Measurements from ENCODE around the gene ZSCAN5B. TPM values are rescaled to one million over a fixed set of nuclear protein-coding genes. Genes with fewer than 3 reads are reported as not detected.

The ZSCAN5B gene
- total RNA-seq, 2 experiments from 2014 or later = not detected

DNA sequence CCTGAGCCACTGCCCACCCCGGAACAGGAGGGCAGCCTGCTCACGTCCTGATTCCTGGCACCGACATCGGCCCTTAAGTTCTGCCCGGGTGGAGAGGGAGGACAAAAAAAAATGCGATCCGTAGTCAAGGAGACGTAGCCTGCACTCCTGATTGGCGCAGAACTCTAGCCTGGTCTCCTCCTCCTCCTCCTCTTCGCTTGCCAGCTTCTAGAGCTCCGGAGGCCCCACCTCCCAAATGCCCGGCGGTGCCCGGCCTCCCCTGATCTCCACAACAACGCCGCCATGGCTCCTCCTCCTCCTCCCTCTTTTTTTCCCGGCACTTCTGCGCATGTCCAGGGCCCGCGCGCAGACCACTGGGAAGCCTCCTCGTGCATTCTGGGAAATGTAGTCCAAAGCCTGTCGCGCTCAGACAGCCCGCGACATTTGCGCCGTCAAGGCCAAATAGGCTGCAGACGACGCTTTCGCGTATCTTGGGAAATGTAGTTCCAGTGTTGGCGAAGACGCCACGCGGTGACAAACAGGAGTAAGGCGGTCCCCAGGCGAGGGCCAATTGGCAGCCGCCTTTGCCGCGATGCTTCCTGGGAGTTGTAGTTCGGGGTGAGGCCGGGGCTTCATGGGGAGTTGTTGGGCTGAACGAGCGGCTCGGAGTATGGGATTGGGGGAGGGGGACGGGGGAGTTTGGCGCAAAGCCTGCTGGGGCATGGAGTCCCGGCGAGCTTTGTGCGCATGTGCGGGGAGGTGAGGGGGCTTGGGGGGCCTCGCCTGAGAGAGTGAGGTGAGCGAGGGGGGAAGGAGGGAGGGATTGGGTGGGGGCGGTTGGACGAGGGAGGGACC lies 56.8 kb downstream of the ZSCAN5B start, which contains the start of gene ZNF444:
TSS of gene ZNF444 (plus strand) at position 705 of the 834 bp plus-strand sequence. CDS start 5,625 bp downstream, outside the sequence.
- POLR2A ChIA-PET = interaction anchor here (0.6 to 2.6 kb wide), 4 partner anchors 20 to 507 kb away, joined by 3 to 11 read pairs (median 4); partner anchors contain the start of gene ZNF787

DNA sequence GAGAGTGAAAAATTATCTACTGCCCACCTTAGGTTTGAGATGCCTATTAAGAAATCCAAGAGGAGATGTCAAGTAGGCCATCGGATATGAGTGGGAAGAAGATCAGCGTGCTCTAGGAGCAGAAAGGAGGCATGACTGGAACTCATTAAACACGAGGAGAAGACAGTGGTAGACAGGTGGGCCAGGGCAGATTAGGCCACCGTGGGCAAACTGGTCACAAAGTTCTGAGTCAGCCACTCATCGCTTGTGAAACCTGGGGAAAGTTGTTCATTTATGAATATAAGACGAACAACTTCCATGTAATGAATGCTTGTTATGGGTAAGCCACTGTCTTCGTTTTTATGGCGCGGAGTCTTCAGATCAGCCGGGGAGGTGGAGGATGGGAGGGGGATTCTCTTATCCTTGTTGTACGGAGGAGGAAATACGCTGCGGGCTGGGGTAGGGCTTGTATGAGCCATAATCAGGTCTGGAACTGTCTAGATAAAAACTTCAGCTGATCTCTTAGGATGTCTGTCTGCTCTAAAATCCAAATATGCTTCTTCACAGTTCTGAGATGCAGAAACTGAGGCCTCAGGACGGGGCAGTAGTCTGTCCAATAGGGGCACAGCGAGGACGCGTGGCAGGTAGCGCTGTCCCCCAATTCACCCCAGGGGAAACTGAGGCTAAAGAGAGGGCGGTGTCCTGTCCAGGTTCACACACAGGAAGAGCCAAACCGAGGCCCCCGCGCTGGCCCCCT lies 57.6 kb downstream of the ZSCAN5B start:
- intact Hi-C loops (cut with micrococcal nuclease) = loop anchor here (1.0 to 5.0 kb wide), 3 partner anchors 19 to 252 kb away; partner anchors contain the start of genes ZNF582 and ZNF787
- peaks cover 31% of the 10 kb centered on the region for H3K4me1 Mint-ChIP-seq (ENCODE audit: low read depth)
- H3K9me3 Mint-ChIP-seq = no peaks in the 10 kb centered on the region
- no peaks in the 10 kb centered on the region for H3K36me3 Mint-ChIP-seq
- DNase-seq = peak; percentile 44
- no peaks in the 10 kb centered on the region for H3K27me3 Mint-ChIP-seq
- POLR2A ChIA-PET = interaction anchor here (0.7 to 2.6 kb wide), 3 partner anchors 19 to 506 kb away, joined by 3 to 11 read pairs (median 4); partner anchors contain the start of gene ZNF787
- peak overlapping the region; percentile 92 for H3K4me3 Mint-ChIP-seq
- CTCF ChIA-PET = interaction anchor here (1.3 kb wide), 1 partner anchor 19 kb away, joined by 3 read pairs; the partner anchor contains the start of gene ZNF787
- peak overlapping the region; percentile 95 for H3K27ac Mint-ChIP-seq

More for the DNA sequence above, 56.8 kb downstream of the ZSCAN5B start, which contains the start of gene ZNF444:
- Mint-ChIP-seq H3K4me1 (ENCODE audit: low read depth) (peaks cover 31% of the 10 kb centered on the region), H3K27ac (peak within 1 kb of the TSS; percentile 95), H3K9me3 (no peaks in the 10 kb centered on the region), H3K4me3 (peak within 1 kb of the TSS; percentile 92), H3K27me3 (no peaks in the 10 kb centered on the region), H3K36me3 (no peaks in the 10 kb centered on the region)
- intact Hi-C loops (cut with micrococcal nuclease) = loop anchor here (1.0 to 5.0 kb wide), 4 partner anchors 19 to 252 kb away; partner anchors contain the start of genes ZNF582 and ZNF787
- peak; percentile 99 for DNase-seq
- CTCF ChIA-PET = interaction anchor here (0.6 to 1.3 kb wide), 2 partner anchors 20 to 31 kb away, joined by 3 to 5 read pairs; partner anchors contain the start of gene ZNF787

Other genes with a start within 250 kb of the ZSCAN5B start
- gene NLRP8, start 250.0 kb downstream of the ZSCAN5B start, total RNA-seq = not detected
- gene NLRP5, start 211.0 kb downstream of the ZSCAN5B start, total RNA-seq = not detected
- 10 to 100 TPM; 25.3 to 25.5 TPM for gene ZNF787, start 76.5 kb downstream of the ZSCAN5B start, total RNA-seq
- gene ZNF444, start 56.5 kb downstream of the ZSCAN5B start, total RNA-seq = 10 to 100 TPM; 23.1 to 26.1 TPM
- not detected for gene GALP, start 21.8 kb downstream of the ZSCAN5B start, total RNA-seq
- gene ZSCAN5C, start 4.5 kb upstream of the ZSCAN5B start, total RNA-seq = not detected
- not detected for gene EDDM13, start 75.0 kb upstream of the ZSCAN5B start, total RNA-seq
- gene ZSCAN5A, start 117.1 kb upstream of the ZSCAN5B start, total RNA-seq = 1 to 10 TPM; 4.5 to 5.2 TPM
- under 1 TPM; 0.58 to 0.71 TPM for gene ZNF582, start 195.8 kb upstream of the ZSCAN5B start, total RNA-seq
- gene ZNF583, start 206.5 kb upstream of the ZSCAN5B start, total RNA-seq = 1 to 10 TPM; 1.6 to 1.8 TPM

Data from activated CD4-positive, alpha-beta memory T cell treated with anti-CD3 and anti-CD28 coated beads for 36 hours (primary cell).